H1 (cell line): Measurements from ENCODE around the gene CCDC60. TPM values are rescaled to one million over a fixed set of nuclear protein-coding genes. Genes with fewer than 3 reads are reported as not detected.

Experiments used
- CTCF ChIA-PET: fragments of 300-600 bp; sonication (Branson Sonifier 250); formaldehyde crosslinking; loops from one replicate; lab custom pipeline; 2021; ENCODE audit not compliant: partially characterized antibody; lab: Charles Lee
- POLR2A ChIA-PET: fragments of 300-600 bp; sonication (Branson Sonifier 250); formaldehyde crosslinking; loops from one replicate; lab custom pipeline; 2021; ENCODE audit warnings: inconsistent platforms; ENCODE audit not compliant: partially characterized antibody; lab: Charles Lee
- DNase-seq, 2 experiments: peaks; one replicate each; pipeline versions ENCODE4 v3.0.0 to v3.0.0-alpha.2; 2010 to 2022; ENCODE audit warnings: low spot score in 2 of 2, low read depth in 1 of 2, mixed read lengths in 1 of 2
- FAIRE-seq: peaks from 2 replicates; lab custom pipeline; 2011; peaks lifted over from hg19 to GRCh38; lab: Jason Lieb, UNC
- H2AFZ ChIP-seq: 2 replicates; pipeline ENCODE4 v1.8.1; 2012; ENCODE audit warnings: low read length, inconsistent platforms
- H2AK5ac ChIP-seq: 2 replicates; pipeline ENCODE4 v1.6.1; 2013; ENCODE audit warnings: low read depth, low read length
- H2BK120ac ChIP-seq: replicated peaks from 2 replicates; pipeline ENCODE3; 2013; ENCODE audit warnings: low read depth, low read length, inconsistent platforms
- H2BK12ac ChIP-seq: 2 replicates; pipeline ENCODE4 v1.6.1; 2013; ENCODE audit warnings: low read depth, low read length
- H2BK15ac ChIP-seq: 2 replicates; pipeline ENCODE4 v1.6.1; 2013; ENCODE audit warnings: low read length
- H2BK20ac ChIP-seq: 2 replicates; pipeline ENCODE4 v1.6.1; 2013; ENCODE audit warnings: low read length
- H2BK5ac ChIP-seq: 2 replicates; pipeline ENCODE4 v1.6.1; 2013; ENCODE audit warnings: low read depth, low read length
- H3K14ac ChIP-seq: 2 replicates; pipeline ENCODE4 v1.6.1; 2013; ENCODE audit warnings: inconsistent platforms; ENCODE audit not compliant: insufficient read length
- H3K18ac ChIP-seq: 2 replicates; pipeline ENCODE4 v1.6.1; 2013; ENCODE audit warnings: low read length; ENCODE audit errors: extremely low read depth
- H3K23ac ChIP-seq: 2 replicates; pipeline ENCODE4 v1.6.1; 2013; ENCODE audit warnings: inconsistent platforms; ENCODE audit not compliant: insufficient read length
- H3K23me2 ChIP-seq: 2 replicates; pipeline ENCODE4 v1.6.1; 2013; ENCODE audit warnings: low read depth, low read length
- H3K27ac ChIP-seq: 2 replicates; pipeline ENCODE4 v1.6.1; 2011; ENCODE audit warnings: low read depth, low read length, inconsistent platforms
- H3K27me3 ChIP-seq, 4 experiments: replicated peaks in 1 of 4; 1 replicate in 1 of 4; 2 replicates in 3 of 4; pipeline versions ENCODE4 v1.6.1 to v1.8.1; 2011 to 2013; ENCODE audit warnings: low read length in 3 of 4, mild to moderate bottlenecking in 3 of 4, inconsistent platforms in 2 of 4, mixed read lengths in 2 of 4, moderate library complexity in 1 of 4; ENCODE audit not compliant: control insufficient read depth in 3 of 4, insufficient read depth in 3 of 4; ENCODE audit errors: extremely low read depth in 1 of 4
- H3K36me3 ChIP-seq, 4 experiments: 2 replicates each; pipeline versions ENCODE4 v1.6.1 to v1.8.1; 2011 to 2013; ENCODE audit warnings: mild to moderate bottlenecking in 4 of 4, low read length in 3 of 4, moderate library complexity in 2 of 4, control low read depth in 1 of 4, inconsistent platforms in 1 of 4; ENCODE audit not compliant: insufficient read depth in 4 of 4, control insufficient read depth in 2 of 4
- H3K4ac ChIP-seq: replicated peaks from 2 replicates; pipeline ENCODE3; 2013; ENCODE audit warnings: low read length, low read depth, mixed read lengths, inconsistent platforms; ENCODE audit not compliant: insufficient read length
- H3K4me1 ChIP-seq, 4 experiments: replicated peaks in 1 of 4; 1 replicate in 1 of 4; 2 replicates in 3 of 4; pipeline versions ENCODE4 v1.6.1 to v1.8.1; 2011 to 2013; ENCODE audit warnings: low read length in 3 of 4, inconsistent platforms in 2 of 4, mixed read lengths in 1 of 4; ENCODE audit not compliant: insufficient read depth in 4 of 4, control insufficient read depth in 3 of 4
- H3K4me2 ChIP-seq, 2 experiments: 2 replicates each; pipeline versions ENCODE4 v1.6.1 to v1.8.1; 2011 to 2013; ENCODE audit warnings: low read depth in 2 of 2, low read length in 2 of 2, control low read depth in 1 of 2, inconsistent platforms in 1 of 2, mild to moderate bottlenecking in 1 of 2; ENCODE audit not compliant: insufficient read depth in 1 of 2
- H3K4me3 ChIP-seq, 4 experiments: fragments of 200-600, 300-600 bp in 1 of 4; sonication (generic), shearing (Covaris generic), sonication (Bioruptor Twin) in 1 of 4; 2 replicates each; pipeline versions ENCODE4 v1.5.1 to v1.8.1; 2011 to 2016; ENCODE audit warnings: low read length in 4 of 4, low read depth in 3 of 4, control low read depth in 2 of 4, inconsistent platforms in 2 of 4, mild to moderate bottlenecking in 2 of 4, mixed read lengths in 1 of 4, moderate library complexity in 1 of 4; ENCODE audit not compliant: insufficient read depth in 2 of 4; ENCODE audit errors: extremely low read depth in 1 of 4
- H3K56ac ChIP-seq: replicated peaks from 2 replicates; pipeline ENCODE3; 2013; ENCODE audit warnings: low read depth, mild to moderate bottlenecking, mixed read lengths, low read length, inconsistent platforms; ENCODE audit not compliant: insufficient read length
- H3K79me1 ChIP-seq: 2 replicates; pipeline ENCODE4 v1.6.1; 2013; ENCODE audit warnings: low read depth, low read length, control low read depth
- H3K79me2 ChIP-seq, 2 experiments: 2 replicates each; pipeline versions ENCODE4 v1.6.1 to v1.8.1; 2012 to 2013; ENCODE audit warnings: low read length in 2 of 2, mild to moderate bottlenecking in 2 of 2, inconsistent platforms in 1 of 2; ENCODE audit not compliant: insufficient read depth in 2 of 2, control insufficient read depth in 1 of 2
- H3K9ac ChIP-seq, 4 experiments: replicated peaks in 1 of 4; 1 replicate in 1 of 4; 2 replicates in 3 of 4; pipeline versions ENCODE4 v1.6.1 to v1.8.1; 2011 to 2013; ENCODE audit warnings: low read depth in 3 of 4, low read length in 3 of 4, control low read depth in 2 of 4, mild to moderate bottlenecking in 2 of 4, moderate library complexity in 2 of 4, inconsistent platforms in 1 of 4; ENCODE audit errors: extremely low read depth in 1 of 4
- H3K9me3 ChIP-seq, 2 experiments: 2 replicates each; pipeline versions ENCODE4 v1.6.1 to v1.8.1; 2012 to 2013; ENCODE audit warnings: mild to moderate bottlenecking in 2 of 2, moderate library complexity in 2 of 2, control low read depth in 1 of 2, inconsistent platforms in 1 of 2, low read depth in 1 of 2, low read length in 1 of 2, mixed read lengths in 1 of 2; ENCODE audit not compliant: insufficient read depth in 2 of 2
- H4K20me1 ChIP-seq, 2 experiments: replicated peaks in 1 of 2; 2 replicates each; pipeline versions ENCODE3 to v1.8.1; 2011 to 2013; ENCODE audit warnings: inconsistent platforms in 2 of 2, low read length in 2 of 2, mild to moderate bottlenecking in 1 of 2; ENCODE audit not compliant: insufficient read depth in 2 of 2, control insufficient read depth in 1 of 2
- H4K5ac ChIP-seq: 2 replicates; pipeline ENCODE4 v1.6.1; 2013; ENCODE audit warnings: low read length, low read depth, mixed read lengths, inconsistent platforms; ENCODE audit not compliant: insufficient read length
- H4K8ac ChIP-seq: 2 replicates; pipeline ENCODE4 v1.8.0; 2013; ENCODE audit warnings: mild to moderate bottlenecking, moderate library complexity, low read length, inconsistent platforms; ENCODE audit not compliant: insufficient read depth; ENCODE audit errors: extremely low read depth
- H4K91ac ChIP-seq: replicated peaks from 2 replicates; pipeline ENCODE3; 2013; ENCODE audit warnings: low read length, mixed read lengths, inconsistent platforms; ENCODE audit not compliant: insufficient read length
- E2F6 ChIP-seq: IDR thresholded peaks from 2 replicates; pipeline ENCODE4 v1.6.1; 2012; ENCODE audit warnings: inconsistent platforms
- JUN ChIP-seq: IDR thresholded peaks from 2 replicates; pipeline ENCODE4 v1.6.1; 2011; ENCODE audit warnings: low read depth, mild to moderate bottlenecking, improper control_type of control experiment, low read length
- MAX ChIP-seq: IDR thresholded peaks from 2 replicates; pipeline ENCODE4 v1.6.1; 2012; ENCODE audit warnings: inconsistent platforms
- NANOG ChIP-seq: IDR thresholded peaks from 2 replicates; pipeline ENCODE4 v1.6.1; 2011; ENCODE audit warnings: low read length, low read depth, mild to moderate bottlenecking, inconsistent platforms; ENCODE audit not compliant: insufficient read depth, poor library complexity, severe bottlenecking
- WGBS, 2 experiments: shearing (Covaris generic) in 1 of 2; methylation state at CpG; one replicate each; pipeline versions ENCODE4 v1.1.6 to v1.1.7; 2013 to 2015; ENCODE audit warnings: low lambda C conversion rate in 2 of 2, mixed read lengths in 2 of 2, inconsistent platforms in 1 of 2, low coverage in 1 of 2, missing lambda C conversion rate in 1 of 2; ENCODE audit not compliant: insufficient replicate concordance in 2 of 2, insufficient coverage in 1 of 2, insufficient read length in 1 of 2; ENCODE audit errors: extremely low coverage in 1 of 2, missing lambda C conversion rate in 1 of 2; 5-methylcytosine and 5-hydroxymethylcytosine counted together
- polyA plus RNA-seq, 7 experiments: library from polyadenylated mRNA; depleted of rRNA in 3 of 7; stranded (reverse) in 5 of 7; unstranded in 2 of 7; fragments of >200 nt in 5 of 7; fragments of 200-250 nt in 2 of 7; gene quantifications; 1 replicate in 5 of 7; 2 replicates in 1 of 7; 4 replicates in 1 of 7; pipeline versions ENCODE4 v1.2.1 to v1.2.3, GENCODE V29; 2011 to 2013; ENCODE audit warnings: missing spikeins in 2 of 7, mixed read lengths in 2 of 7
- total RNA-seq: library from RNA; stranded (reverse); fragmentation: NEBNext Ultra II Directional; extraction: Animal tissue kit (Norgen Biotek cat#: 25700); gene quantifications from 2 replicates; pipeline ENCODE4 v1.2.1, GENCODE V29; 2021

CCDC60 gene
- total and polyA plus RNA-seq, 2 of the 8 experiments (the other 6 are each of a cell fraction or from before 2014, with no cell fraction given): 0.05 TPM; not detected in 1

GRCh38 chr12:119308708-119309456, 25.6 kb upstream of the CCDC60 start:
- Histone ChIP-seq H3K4me2 (no peak overlapping the region), H3K36me3 (no peaks in the 10 kb centered on the region), H2AFZ (peak overlapping the region; percentile 76), H3K27me3 (no peaks in the 10 kb centered on the region), H3K4me3 (no peak overlapping the region), H3K79me1 (no peaks in the 10 kb centered on the region), H3K4ac (peak overlapping the region; percentile 75), H3K9ac (no peak overlapping the region), H2BK15ac (peak overlapping the region; percentile 65; the same call in 1 of the 2 replicates), H3K56ac (no peak overlapping the region), H4K91ac (peak overlapping the region; percentile 95), H4K8ac (peak overlapping the region; percentile 51; the same call in 1 of the 2 replicates), H2BK5ac (peak overlapping the region; percentile 81; the same call in 1 of the 2 replicates), H3K9me3 (no peaks in the 10 kb centered on the region; a peak in 2 of 4 replicates), H3K14ac (no peak overlapping the region), H2BK12ac (peak overlapping the region; percentile 87), H4K20me1 (no peaks in the 10 kb centered on the region), H3K18ac (peak overlapping the region; percentile 64; the same call in 1 of the 2 replicates), H2BK20ac (peak overlapping the region; percentile 86; the same call in 1 of the 2 replicates), H3K4me1 (peaks cover 0 to 5% (median 4%) of the 10 kb centered on the region in 4 experiments; a peak in 5 of 7 replicates), H2BK120ac (peak overlapping the region; percentile 92), H3K23me2 (no peaks in the 10 kb centered on the region), H3K27ac (no peak overlapping the region), H3K79me2 (no peaks in the 10 kb centered on the region), H4K5ac (peak overlapping the region; percentile 61), H2AK5ac (0 out of 2 replicates have a peak overlapping the region, but pooled peaks have one; percentile 71), H3K23ac (no peak overlapping the region)
- WGBS, 2 experiments: 80% methylated on average over 19 of the region's 19 CpGs; no CpG with 5 or more reads in 1 of the 2 experiments
- ChIA-PET CTCF (interaction anchor here (0.7 to 0.8 kb wide), 3 partner anchors 12 to 243 kb away, joined by 3 to 4 read pairs (median 4); no protein-coding TSS in a partner anchor), POLR2A (interaction anchor here (0.8 kb wide), 1 partner anchor 21 kb away, joined by 3 read pairs; no protein-coding TSS in a partner anchor)
- DNase-seq (peak in 1 of 2 experiments; percentile 48), FAIRE-seq (no peak)
- TF ChIP-seq NANOG (no peak), MAX (peak; percentile 8; the same call in 1 of the 2 replicates), JUN (no peak), E2F6 (0 out of 2 replicates have a peak, but pooled peaks have one; percentile 25)
